BLaER1 treated with 17β-estradiol and CSF1 and Interleukin-3, amounts not matched to agents 10 nM and 100 nM (cell line): ENCODE results near the gene GPATCH4.
A peak's percentile ranks its signal among the peaks of the same experiment; 100 is the strongest.
"Not testable (repeated sequence)": the region's sequence is repeated elsewhere in the genome, so short reads cannot be mapped to it uniquely, and the experiment has no call there.

Experiments used
- H3K27ac ChIP-seq, 11 experiments: shearing (Covaris generic); formaldehyde crosslinking; 2 replicates each; pipeline ENCODE4 v1.8.1; 2022
- H3K27me3 ChIP-seq, 11 experiments: shearing (Covaris generic); formaldehyde crosslinking; 2 replicates each; pipeline ENCODE4 v1.8.1; 2022
- H3K36me3 ChIP-seq, 11 experiments: shearing (Covaris generic); formaldehyde crosslinking; 2 replicates each; pipeline ENCODE4 v1.8.1; 2022
- H3K4me1 ChIP-seq, 10 experiments: shearing (Covaris generic); formaldehyde crosslinking; 2 replicates each; pipeline ENCODE4 v1.8.1; 2022
- H3K4me2 ChIP-seq, 11 experiments: shearing (Covaris generic); formaldehyde crosslinking; 2 replicates each; pipeline ENCODE4 v1.8.1; 2022
- H3K4me3 ChIP-seq, 10 experiments: shearing (Covaris generic); formaldehyde crosslinking; 2 replicates each; pipeline ENCODE4 v1.8.1; 2022
- H3K9ac ChIP-seq, 11 experiments: shearing (Covaris generic); formaldehyde crosslinking; 2 replicates each; pipeline ENCODE4 v1.8.1; 2022
- H3K9me3 ChIP-seq, 11 experiments: shearing (Covaris generic); formaldehyde crosslinking; replicated peaks in 1 of 11; 2 replicates each; pipeline ENCODE4 v1.8.1; 2022
- H4K20me1 ChIP-seq, 11 experiments: shearing (Covaris generic); formaldehyde crosslinking; 2 replicates each; pipeline ENCODE4 v1.8.1; 2022
- Cebpa-rat ChIP-seq, 11 experiments: shearing (Covaris generic); IDR thresholded peaks; 2 replicates each; pipeline ENCODE4 v1.8.1; 2022

Gene GPATCH4

GRCh38 chr1:156590326-156591180, 10.7 kb downstream of the GPATCH4 start:
- TF ChIP-seq Cebpa-rat (IDR thresholded peaks at IDR 0.05), result no peak
- Histone ChIP-seq H3K9me3 (no peaks in the 10 kb centered on the region), H3K9ac (peak overlapping the region; percentile 81 to 94 (median 87); a peak in 16 of 22 replicates), H3K4me2 (peak overlapping the region; percentile 86 to 99 (median 96)), H4K20me1 (peaks cover 0 to 42% (median 23%) of the 10 kb centered on the region in 11 experiments; a peak in 13 of 22 replicates), H3K27ac (peak overlapping the region; percentile 71 to 89 (median 80); a peak in 19 of 22 replicates), H3K4me3 (peak overlapping the region; percentile 66 to 88 (median 80); a peak in 16 of 20 replicates), H3K4me1 (peaks cover 26 to 52% (median 38%) of the 10 kb centered on the region in 10 experiments), H3K36me3 (peaks cover 33 to 56% (median 53%) of the 10 kb centered on the region in 11 experiments), H3K27me3 (no peaks in the 10 kb centered on the region)

DNA sequence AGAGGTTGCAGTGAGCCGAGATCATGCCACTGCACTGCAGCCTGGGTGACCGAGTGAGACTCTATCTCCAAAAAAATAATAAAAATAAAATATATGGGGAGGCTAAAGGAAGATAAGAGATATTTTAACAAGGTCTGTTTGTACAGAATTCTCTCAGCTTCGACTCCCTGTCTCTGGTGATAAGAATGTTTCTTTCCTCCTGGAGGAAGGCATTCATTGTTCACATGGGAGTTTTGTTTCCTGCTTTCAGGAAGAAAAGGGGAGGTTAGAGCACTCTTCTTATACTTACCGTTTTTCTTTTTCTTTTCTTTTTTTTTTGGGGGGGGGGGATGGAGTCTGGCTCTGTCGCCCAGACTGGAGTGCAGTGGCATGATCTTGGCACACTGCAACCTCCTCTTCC, 11.7 kb downstream of the GPATCH4 start:
- Histone ChIP-seq H3K4me2 (no peak overlapping the region), H3K27me3 (no peaks in the 10 kb centered on the region), H3K9ac (no peak overlapping the region), H3K4me3 (no peak overlapping the region), H4K20me1 (peaks cover 0 to 41% (median 26%) of the 10 kb centered on the region in 11 experiments; a peak in 14 of 22 replicates), H3K4me1 (peaks cover 34 to 55% (median 46%) of the 10 kb centered on the region in 10 experiments), H3K9me3 (no peaks in the 10 kb centered on the region), H3K36me3 (peaks cover 24 to 56% (median 53%) of the 10 kb centered on the region in 11 experiments), H3K27ac (no peak overlapping the region)
- no peak for TF ChIP-seq Cebpa-rat (IDR thresholded peaks at IDR 0.05)

DNA sequence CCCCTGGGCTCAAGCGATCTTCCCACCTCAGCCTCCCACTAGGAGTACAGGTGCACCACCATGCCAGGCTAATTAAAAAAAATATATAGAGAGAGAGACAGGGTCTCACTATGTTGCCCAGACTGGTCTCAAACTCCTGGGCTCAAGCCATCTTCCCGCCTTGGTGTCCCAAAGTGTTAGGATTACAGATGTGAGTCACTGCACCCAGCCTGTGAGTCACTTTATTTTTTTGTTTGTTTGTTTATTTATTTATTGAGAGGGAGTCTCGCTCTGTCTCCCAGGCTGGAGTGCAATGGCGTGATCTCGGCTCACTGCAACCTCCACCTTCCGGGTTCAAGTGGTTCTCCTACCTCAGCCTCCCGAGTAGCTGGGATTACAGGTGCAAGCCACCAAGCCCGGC, 13.4 kb downstream of the GPATCH4 start:
- H3K4me2 ChIP-seq, H3K4me3 ChIP-seq, H3K27me3 ChIP-seq, H3K9ac ChIP-seq, H3K27ac ChIP-seq, H3K9me3 ChIP-seq: not testable (repeated sequence)
- peaks cover 0 to 29% (median 15%) of the 10 kb centered on the region in 11 experiments; a peak in 12 of 22 replicates for H4K20me1 ChIP-seq
- H3K36me3 ChIP-seq, result peaks cover 10 to 47% (median 38%) of the 10 kb centered on the region in 11 experiments; a peak in 21 of 22 replicates
- peaks cover 43 to 58% (median 46%) of the 10 kb centered on the region in 10 experiments for H3K4me1 ChIP-seq

- no peaks in the 10 kb centered on the region for H3K27me3 ChIP-seq
- no peaks in the 10 kb centered on the region for H3K9me3 ChIP-seq
- no peak overlapping the region for H3K4me2 ChIP-seq
- H3K4me1 ChIP-seq, result peaks cover 40 to 57% (median 46%) of the 10 kb centered on the region in 10 experiments
- H3K27ac ChIP-seq, result no peak overlapping the region
- no peak for TF ChIP-seq Cebpa-rat (IDR thresholded peaks at IDR 0.05)
- H3K4me3 ChIP-seq, result no peak overlapping the region
- H4K20me1 ChIP-seq, result peaks cover 0 to 22% (median 8%) of the 10 kb centered on the region in 11 experiments; a peak in 9 of 22 replicates
- H3K36me3 ChIP-seq, result peaks cover 8 to 41% (median 36%) of the 10 kb centered on the region in 11 experiments; a peak in 21 of 22 replicates
- peak overlapping the region in 2 of 11 experiments; percentile 10 to 22; a peak in 1 of 22 replicates for H3K9ac ChIP-seq
Observed at GRCh38 chr1:156586892-156587477, 14.3 kb downstream of the GPATCH4 start.

DNA sequence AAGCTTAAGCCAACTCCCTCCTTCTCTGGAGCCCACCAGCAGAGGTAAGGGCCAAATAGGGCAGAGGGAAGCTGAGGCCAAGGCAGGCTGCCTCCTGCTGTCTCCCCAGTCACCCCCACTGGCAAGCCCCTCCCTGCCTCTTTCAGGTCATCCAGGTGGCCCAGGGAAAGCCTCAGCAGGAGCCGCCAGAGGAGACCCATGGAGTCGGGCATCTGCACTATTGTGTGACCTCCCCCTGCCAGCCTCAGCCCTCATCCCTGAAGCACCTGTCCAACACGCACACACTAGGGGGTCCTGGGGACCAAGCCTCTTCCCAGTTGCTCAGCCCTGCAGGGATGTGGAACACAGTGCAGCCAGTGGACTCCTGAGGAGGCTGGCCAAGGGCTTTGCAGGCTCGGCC, 15.0 kb downstream of the GPATCH4 start:
- Histone ChIP-seq H3K4me2 (no peak overlapping the region), H3K9ac (peak overlapping the region in 8 of 11 experiments; percentile 2 to 93 (median 16); a peak in 4 of 22 replicates), H3K27me3 (no peaks in the 10 kb centered on the region), H3K9me3 (no peaks in the 10 kb centered on the region), H4K20me1 (peaks cover 0 to 22% (median 8%) of the 10 kb centered on the region in 11 experiments; a peak in 9 of 22 replicates), H3K4me3 (no peak overlapping the region), H3K27ac (no peak overlapping the region), H3K4me1 (peaks cover 46 to 63% (median 50%) of the 10 kb centered on the region in 10 experiments), H3K36me3 (peaks cover 8 to 41% (median 36%) of the 10 kb centered on the region in 11 experiments; a peak in 21 of 22 replicates)
- TF ChIP-seq Cebpa-rat (IDR thresholded peaks at IDR 0.05), result no peak

DNA sequence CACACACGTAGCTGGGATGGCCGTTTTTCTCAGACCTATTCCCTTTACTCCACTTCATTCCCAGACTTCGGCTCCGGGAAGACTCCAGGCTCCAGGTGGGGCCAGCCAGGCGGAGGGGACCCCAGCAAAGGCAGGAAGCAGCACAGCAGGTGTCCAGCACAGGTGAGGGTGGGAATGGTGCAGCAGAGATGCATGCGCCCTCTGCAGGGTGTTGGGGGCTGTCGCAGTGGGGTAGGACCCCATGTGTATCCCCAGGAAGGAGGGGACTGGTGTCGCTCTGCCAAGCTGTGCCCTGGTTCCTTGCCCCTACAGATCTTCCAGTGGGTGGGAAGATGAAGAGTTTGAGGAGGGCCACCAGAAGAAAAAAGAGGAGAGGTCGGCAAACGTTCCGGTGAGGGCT, 16.5 kb downstream of the GPATCH4 start:
- no peak for TF ChIP-seq Cebpa-rat (IDR thresholded peaks at IDR 0.05)
- Histone ChIP-seq H3K36me3 (peaks cover 8 to 41% (median 36%) of the 10 kb centered on the region in 11 experiments; a peak in 21 of 22 replicates), H4K20me1 (peaks cover 0 to 22% (median 8%) of the 10 kb centered on the region in 11 experiments; a peak in 9 of 22 replicates), H3K27ac (peak overlapping the region in 8 of 11 experiments; percentile 56 to 99 (median 95); a peak in 11 of 22 replicates), H3K27me3 (no peaks in the 10 kb centered on the region), H3K4me1 (peaks cover 51 to 66% (median 55%) of the 10 kb centered on the region in 10 experiments), H3K4me3 (peak overlapping the region in 7 of 10 experiments; percentile 31 to 76 (median 73); a peak in 9 of 20 replicates), H3K9ac (peak overlapping the region; percentile 54 to 96 (median 91); a peak in 19 of 22 replicates), H3K4me2 (peak overlapping the region; percentile 92 to 99 (median 96); a peak in 21 of 22 replicates), H3K9me3 (no peaks in the 10 kb centered on the region)

DNA sequence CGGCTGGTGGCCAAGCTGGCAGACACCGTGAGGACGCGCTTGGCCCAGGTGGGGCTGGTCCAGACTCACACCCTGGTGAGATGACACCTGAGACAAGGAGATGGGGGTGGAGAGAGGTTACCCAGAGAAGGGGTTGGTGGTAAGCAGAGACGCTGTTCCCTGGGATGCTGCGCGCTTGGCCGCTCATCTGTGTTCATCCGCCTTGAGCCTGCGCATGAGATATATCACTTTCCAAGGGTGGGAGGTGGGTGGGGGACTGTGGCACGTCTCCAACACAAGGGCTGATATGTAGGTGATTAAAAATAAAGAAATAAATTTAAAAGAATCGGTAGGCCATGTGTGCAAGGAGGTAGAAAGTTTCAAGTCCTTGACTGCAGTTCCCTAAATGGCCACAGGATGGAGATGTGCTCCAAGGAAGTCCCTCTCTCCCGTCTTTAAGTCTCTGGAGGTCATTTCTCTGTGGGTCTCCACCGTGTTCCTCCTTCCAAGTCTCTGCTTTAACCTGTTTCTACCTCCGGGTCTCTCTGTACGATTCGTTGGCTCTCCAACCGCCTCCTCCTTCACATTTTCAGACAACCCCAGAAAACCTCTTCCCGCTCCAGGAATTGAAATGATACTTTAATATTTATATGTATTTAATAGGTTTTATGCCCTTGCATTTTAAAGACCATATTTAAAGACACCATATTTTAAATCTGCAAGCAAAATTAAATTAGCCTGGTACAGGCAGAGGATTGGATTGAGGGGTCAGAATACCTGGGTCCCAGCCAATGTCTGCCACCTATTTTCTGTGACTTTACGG, 17.3 kb downstream of the GPATCH4 start:
- TF ChIP-seq Cebpa-rat (IDR thresholded peaks at IDR 0.05), result no peak
- Histone ChIP-seq H3K9ac (peak overlapping the region; percentile 84 to 96 (median 91); a peak in 21 of 22 replicates), H3K27ac (peak overlapping the region; percentile 89 to 99 (median 94); a peak in 21 of 22 replicates), H3K36me3 (peaks cover 8 to 41% (median 36%) of the 10 kb centered on the region in 11 experiments; a peak in 21 of 22 replicates), H4K20me1 (peaks cover 0 to 22% (median 8%) of the 10 kb centered on the region in 11 experiments; a peak in 9 of 22 replicates), H3K27me3 (no peaks in the 10 kb centered on the region), H3K4me3 (peak overlapping the region; percentile 34 to 76 (median 72); a peak in 19 of 20 replicates), H3K9me3 (no peaks in the 10 kb centered on the region), H3K4me2 (peak overlapping the region; percentile 92 to 99 (median 96)), H3K4me1 (peaks cover 59 to 74% (median 62%) of the 10 kb centered on the region in 10 experiments)
